Islet of Langerhans (tissue), 1 donor: ENCODE measurements around the gene RSBN1L.
A peak's percentile ranks its signal among the peaks of the same experiment; 100 is the strongest.
"Not testable (repeated sequence)": the region's sequence is repeated elsewhere in the genome, so short reads cannot be mapped to it uniquely, and the experiment has no call there.

Experiments used
- FAIRE-seq: peaks from one replicate; lab custom pipeline; 2011; peaks lifted over from hg19 to GRCh38; lab: Jason Lieb, UNC

Gene RSBN1L

GRCh38 chr7:77770316-77770715 lies 74.1 kb downstream of the RSBN1L start:
- FAIRE-seq: no peak

DNA sequence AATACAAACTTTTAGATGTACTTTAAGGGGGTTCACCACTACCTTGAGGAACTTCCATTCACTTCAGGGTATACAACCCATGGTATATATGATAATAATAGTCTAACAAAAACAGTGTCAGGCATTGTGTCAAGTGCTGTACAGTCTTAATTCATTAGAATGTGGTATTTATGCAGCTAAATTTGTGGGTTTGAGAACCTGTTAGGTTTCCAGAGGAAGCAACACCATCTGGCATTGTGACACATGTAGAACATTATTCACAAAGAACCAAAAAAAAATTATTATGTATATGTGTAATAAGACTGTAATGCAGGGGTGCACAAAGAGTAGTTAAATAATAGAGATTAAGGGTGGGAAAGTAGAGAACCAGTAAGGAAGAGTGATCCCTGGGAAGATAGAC lies 75.6 kb downstream of the RSBN1L start:
- FAIRE-seq: no peak

GRCh38 chr7:77778535-77778934 lies 82.3 kb downstream of the RSBN1L start:
- FAIRE-seq: peak; percentile 5

DNA sequence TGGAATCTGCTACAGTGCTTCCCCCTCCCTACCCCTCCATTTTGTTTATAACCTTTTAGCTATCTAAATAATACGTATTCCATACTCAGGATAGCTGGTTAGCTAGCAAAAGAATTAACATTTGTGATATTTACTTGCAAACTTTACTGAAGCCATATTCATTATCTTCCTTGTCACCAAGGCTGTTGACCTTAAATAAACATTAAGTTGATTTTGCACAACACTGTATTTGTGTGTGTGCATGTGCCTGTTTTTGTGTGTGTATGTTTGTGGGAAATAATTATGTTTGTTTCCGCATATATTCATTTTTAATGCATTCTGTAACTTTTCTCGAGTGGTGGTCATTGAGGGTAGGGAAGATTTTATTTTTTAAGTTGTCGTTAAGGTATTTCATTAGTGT lies 86.1 kb downstream of the RSBN1L start:
- no peak for FAIRE-seq

DNA sequence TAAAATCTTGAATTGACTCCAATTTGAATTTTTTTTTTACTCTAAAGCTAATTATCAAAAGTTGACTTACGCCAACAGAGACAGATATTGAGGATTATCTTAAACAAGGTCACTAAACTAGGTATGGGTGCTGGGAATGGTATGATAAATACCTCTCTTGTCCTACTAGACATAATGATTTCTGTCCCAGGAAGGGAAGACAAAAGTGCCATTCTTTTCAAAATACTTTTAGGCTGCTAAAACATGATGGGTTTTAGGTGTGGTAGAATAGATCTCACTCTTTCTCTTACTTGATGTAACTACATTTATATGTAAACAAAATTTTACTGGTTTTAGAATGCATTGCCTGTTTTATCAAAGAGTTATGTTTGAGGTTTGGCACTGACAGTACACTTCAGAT lies 86.9 kb downstream of the RSBN1L start:
- FAIRE-seq: peak; percentile 60

GRCh38 chr7:77783545-77783944 lies 87.3 kb downstream of the RSBN1L start:
- FAIRE-seq: no peak

DNA sequence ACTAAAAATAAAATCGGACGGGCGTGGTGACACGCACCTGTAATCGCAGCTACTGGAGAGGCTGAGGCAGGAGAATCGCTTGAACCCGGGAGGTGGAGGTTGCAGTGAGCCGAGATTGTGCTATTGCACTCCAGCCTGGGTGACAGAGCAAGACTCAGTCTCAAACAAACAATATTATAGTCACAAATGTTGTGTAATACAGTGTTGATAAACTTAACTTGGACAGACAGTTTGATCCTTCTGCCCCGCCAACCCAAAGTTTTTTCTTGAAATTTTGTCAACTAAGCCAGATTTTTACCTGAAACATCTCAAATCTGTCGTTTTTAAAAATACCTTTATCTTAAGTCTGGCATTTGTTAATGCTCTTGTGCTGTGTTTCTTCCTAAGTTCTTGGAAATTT lies 88.2 kb downstream of the RSBN1L start:
- FAIRE-seq: not testable (repeated sequence)

DNA sequence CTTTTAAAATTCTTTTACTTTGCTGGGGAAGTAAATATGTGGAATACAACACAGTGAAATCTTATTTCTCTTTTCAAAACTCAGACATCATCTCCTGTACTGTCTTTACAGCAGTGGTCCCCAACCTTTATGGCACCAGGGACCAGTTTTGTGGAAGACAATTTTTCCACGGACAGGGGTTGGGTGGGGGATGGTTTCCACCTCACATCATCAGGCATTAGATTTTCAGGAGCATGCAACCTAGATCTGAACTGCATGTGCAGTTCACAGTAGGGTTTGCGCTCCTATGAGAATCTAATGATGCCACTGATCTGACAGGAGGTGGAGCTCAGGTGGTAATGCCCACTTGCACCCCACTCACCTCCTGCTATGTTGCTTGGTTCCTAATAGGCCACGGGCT lies 89.8 kb downstream of the RSBN1L start:
- FAIRE-seq: no peak

DNA sequence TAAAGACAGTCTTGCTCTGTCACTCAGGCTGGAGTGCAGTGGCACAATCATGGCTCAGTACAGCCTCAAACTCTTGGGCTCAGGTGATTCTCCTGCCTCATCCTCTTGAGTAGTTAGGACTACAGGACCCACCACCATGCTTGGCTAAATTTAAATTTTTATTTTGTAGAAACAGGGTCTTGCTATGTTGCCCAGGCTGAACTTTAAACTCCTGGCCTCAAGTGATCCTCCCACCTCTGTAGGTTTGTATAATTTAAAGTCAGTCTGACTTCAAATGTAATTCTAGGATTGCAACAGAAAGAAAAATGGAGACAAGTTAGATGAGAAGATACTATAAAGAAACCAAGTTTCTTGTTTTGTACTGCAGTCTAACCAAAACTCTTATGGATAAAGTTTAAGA lies 90.5 kb downstream of the RSBN1L start:
- FAIRE-seq: no peak

DNA sequence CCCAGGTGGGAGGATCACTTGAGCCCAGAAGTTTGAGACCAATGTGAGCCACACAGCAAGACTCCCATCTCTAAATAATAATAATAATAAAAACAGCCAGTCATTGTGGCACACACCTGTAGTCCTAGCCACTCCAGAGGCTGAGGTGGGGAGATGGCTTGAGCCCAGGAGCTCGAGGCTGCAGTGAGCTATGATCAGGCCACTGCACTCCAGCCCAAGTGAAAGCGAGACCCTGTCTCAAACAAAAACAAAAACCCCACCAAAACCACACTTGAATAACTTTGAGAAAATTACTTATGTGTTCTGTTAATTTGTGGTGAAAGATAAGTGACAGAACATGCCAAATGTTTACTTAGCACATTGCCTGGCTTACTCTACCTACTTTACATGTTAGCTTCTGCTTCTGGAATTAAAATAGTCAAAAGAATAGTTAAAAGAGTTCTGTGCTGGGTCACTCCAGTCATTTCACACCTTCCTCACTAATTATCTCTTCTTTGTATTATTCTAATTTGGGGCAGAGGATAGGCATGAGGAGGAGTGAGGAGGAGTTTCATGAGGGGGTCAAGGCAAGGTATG lies 92.2 kb downstream of the RSBN1L start:
- no peak for FAIRE-seq

- FAIRE-seq: no peak
Measured at GRCh38 chr7:77791336-77791735, 95.1 kb downstream of the RSBN1L start.

DNA sequence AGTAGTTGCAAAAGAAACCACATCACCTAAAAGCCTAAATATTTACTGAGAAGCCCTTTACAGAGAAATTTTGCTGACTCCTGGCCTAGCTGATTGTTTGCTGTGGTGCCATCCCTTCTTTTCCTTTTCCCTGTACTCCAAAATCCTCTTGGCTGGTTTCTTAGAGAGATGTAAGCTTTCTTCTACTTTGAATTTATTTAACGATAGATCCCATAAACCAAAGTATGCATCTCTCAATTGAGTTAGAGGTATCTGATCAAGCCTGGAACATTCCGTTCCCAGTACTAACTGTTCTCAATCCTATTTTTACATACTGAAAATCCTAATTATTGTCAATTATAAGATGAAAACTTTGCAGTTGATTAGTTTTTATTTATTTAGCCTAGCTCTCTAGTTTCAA lies 95.7 kb downstream of the RSBN1L start:
- peak; percentile 43 for FAIRE-seq

DNA sequence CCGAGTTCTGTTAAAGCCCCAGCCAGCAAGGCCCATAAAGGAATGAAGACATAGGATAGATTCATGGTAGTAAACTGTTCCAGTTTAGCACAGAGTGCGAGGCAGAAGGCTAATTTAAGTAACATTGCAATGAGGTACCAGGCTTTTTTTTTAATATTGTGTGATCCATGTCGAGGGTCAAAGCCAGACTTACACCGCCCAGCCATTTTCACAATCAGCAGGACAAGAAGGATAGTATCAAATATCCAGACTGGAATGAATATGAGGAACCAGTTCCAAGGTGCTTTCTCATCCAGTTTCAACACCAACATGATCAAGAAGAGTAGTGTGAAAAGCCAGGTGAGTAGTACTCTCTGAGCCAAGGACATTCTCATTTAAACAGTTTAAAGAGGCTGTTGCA lies 97.7 kb downstream of the RSBN1L start:
- FAIRE-seq: no peak

- FAIRE-seq: no peak
Measured at GRCh38 chr7:77796109-77796508, 99.8 kb downstream of the RSBN1L start.

- no peak for FAIRE-seq
Measured at GRCh38 chr7:77796960-77797359, 100.7 kb downstream of the RSBN1L start.

DNA sequence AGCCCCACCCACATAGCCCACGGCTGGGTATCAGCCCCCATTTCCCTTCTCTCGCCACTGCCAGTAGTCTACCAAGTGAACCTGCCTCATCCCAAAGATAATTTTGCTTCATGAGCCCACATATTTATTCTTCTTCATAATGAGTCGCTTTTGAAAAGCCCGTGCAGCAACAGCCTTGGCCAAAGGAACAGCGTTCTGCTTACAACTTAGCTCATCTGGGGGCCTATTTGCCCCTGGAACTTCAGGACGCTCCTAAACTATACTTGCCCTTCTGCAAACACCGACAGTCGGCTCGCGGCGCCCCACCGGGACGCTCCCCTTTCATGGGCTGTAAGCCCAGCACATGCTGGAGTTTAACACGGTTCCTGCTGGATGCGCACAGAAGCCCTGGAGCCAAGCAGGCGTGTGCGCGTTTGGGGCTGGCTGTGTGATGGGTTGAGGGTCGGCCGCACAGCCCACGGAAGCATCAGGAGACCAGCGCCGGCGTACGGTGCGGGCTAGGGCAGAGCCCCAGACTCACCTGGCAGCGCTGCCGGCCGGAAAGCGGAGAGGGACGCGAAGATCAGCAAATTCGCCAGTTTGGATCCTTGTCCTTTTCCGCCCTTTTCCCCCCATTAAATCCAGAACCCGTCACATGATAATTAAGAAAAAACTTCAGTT lies 101.6 kb downstream of the RSBN1L start:
- FAIRE-seq: no peak

GRCh38 chr7:77798394-77799077 lies 102.3 kb downstream of the RSBN1L start, which contains the start of the genes PHTF2 and TMEM60:
Gene PHTF2, plus strand, starts transcription at chr7:77798773.
Gene TMEM60, minus strand, starts transcription at chr7:77798434. Its CDS starts 4,061 bp downstream, at chr7:77794373.
- peak; percentile 97 for FAIRE-seq

DNA sequence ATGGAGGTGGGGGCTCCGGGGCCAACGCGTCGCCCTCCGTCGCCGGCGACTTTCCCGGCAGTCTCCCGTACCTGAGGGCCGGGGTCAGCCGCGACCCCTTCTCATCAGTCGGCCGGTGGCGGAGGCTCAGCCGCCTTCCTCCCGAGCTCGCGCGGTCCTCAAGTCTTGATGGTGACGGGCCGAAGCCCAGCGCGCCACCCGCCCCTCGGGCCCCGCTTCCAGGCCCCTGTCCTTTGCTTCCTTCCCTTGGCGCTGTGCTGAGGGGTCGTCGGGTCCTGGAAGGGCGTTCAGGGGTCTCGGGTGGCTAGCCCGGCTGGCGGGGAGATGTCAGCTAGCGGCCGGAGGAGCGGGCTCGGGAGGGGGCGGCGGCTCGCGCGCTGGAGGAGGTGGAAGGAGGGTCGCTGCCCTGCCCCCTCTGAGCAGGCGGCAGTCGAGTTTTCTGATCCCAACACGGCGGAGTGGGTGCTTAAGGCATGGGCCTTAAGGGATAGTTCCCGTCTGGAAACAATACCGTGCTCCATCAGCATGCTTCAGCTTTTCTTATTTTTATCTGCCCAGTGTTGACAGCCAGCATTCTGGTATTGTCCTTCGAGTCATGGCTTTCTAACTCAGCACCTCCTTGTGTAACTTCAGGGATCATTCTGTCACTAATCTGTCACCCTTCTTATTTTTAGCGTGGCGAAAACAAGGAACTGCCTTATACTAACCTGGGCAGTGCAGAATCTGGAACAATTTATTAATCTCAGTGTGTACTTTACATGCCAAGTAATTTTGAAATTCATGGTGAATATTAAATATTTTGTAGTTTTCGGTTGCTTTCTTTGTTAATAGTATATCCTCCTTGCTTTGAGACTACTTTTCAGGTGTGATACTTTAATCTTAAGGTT lies 103.1 kb downstream of the RSBN1L start:
- FAIRE-seq: no peak

GRCh38 chr7:77800158-77800557 lies 103.9 kb downstream of the RSBN1L start:
- FAIRE-seq: no peak

- no peak for FAIRE-seq
Measured at GRCh38 chr7:77800730-77801129, 104.5 kb downstream of the RSBN1L start.

- no peak for FAIRE-seq
Measured at GRCh38 chr7:77802557-77803405, 106.5 kb downstream of the RSBN1L start.

DNA sequence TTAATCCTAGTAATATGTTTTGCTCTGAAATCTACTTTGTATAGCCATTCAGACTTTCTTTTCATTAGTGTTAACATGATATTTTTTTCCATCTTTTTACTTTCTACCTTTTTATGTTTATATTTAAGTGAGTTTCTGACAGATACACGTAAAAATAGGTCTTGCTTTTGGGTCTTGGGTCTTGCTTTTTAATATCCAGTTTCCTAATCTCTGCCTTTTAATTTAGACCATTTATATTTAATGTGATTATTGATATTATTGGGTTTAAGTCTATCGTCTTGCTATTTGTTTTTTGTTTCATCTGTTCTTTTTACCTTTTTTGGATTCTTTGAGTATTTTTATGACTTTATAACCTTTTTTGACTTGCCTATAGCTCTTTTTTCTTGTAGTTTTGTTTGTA lies 110.2 kb downstream of the RSBN1L start:
- FAIRE-seq: peak; percentile 33
